Measurements from ENCODE around the gene CCDC40.
A peak's percentile ranks its signal among the peaks of the same experiment; 100 is the strongest.
"Not testable (repeated sequence)": the region's sequence is repeated elsewhere in the genome, so short reads cannot be mapped to it uniquely, and the experiment has no call there.

The CCDC40 gene

GRCh38 chr17:80084773-80085172, 48.3 kb downstream of the CCDC40 start:
- no peak for DNase-seq (ENCODE audit: low read depth)

- DNase-seq (ENCODE audit: low read depth) = no peak
Measured at GRCh38 chr17:80086081-80086480, 49.6 kb downstream of the CCDC40 start.

- no peak for DNase-seq (ENCODE audit: low read depth)
Measured at GRCh38 chr17:80086616-80087015, 50.2 kb downstream of the CCDC40 start.

- DNase-seq (ENCODE audit: low read depth) = no peak
Measured at GRCh38 chr17:80087346-80088265, 51.2 kb downstream of the CCDC40 start.

GRCh38 chr17:80089762-80090161, 53.3 kb downstream of the CCDC40 start:
- DNase-seq (ENCODE audit: low read depth) = no peak

GRCh38 chr17:80090164-80090563, 53.7 kb downstream of the CCDC40 start:
- not testable (repeated sequence) for DNase-seq (ENCODE audit: low read depth)

- no peak for DNase-seq (ENCODE audit: low read depth)
Measured at GRCh38 chr17:80091376-80091775, 54.9 kb downstream of the CCDC40 start.

- DNase-seq (ENCODE audit: low read depth) = no peak
Measured at GRCh38 chr17:80092959-80093358, 56.5 kb downstream of the CCDC40 start.

GRCh38 chr17:80095038-80095843, 58.8 kb downstream of the CCDC40 start:
- no peak for DNase-seq (ENCODE audit: low read depth)

GRCh38 chr17:80095844-80096475, 59.5 kb downstream of the CCDC40 start:
- no peak for DNase-seq (ENCODE audit: low read depth)

GRCh38 chr17:80096561-80097021, 60.1 kb downstream of the CCDC40 start:
- no peak for DNase-seq (ENCODE audit: low read depth)

- DNase-seq (ENCODE audit: low read depth) = no peak
Measured at GRCh38 chr17:80097127-80097621, 60.7 kb downstream of the CCDC40 start.

GRCh38 chr17:80097844-80098691, 61.6 kb downstream of the CCDC40 start:
- DNase-seq (ENCODE audit: low read depth) = no peak

GRCh38 chr17:80099291-80100034, 63.0 kb downstream of the CCDC40 start:
- DNase-seq (ENCODE audit: low read depth) = no peak

- DNase-seq (ENCODE audit: low read depth) = no peak
Measured at GRCh38 chr17:80100035-80100323, 63.5 kb downstream of the CCDC40 start.

- peak; percentile 66 for DNase-seq (ENCODE audit: low read depth)
Measured at GRCh38 chr17:80101011-80101945, 64.8 kb downstream of the CCDC40 start, which contains the start of gene GAA. TSS of gene GAA (plus strand) at chr17:80101581. CDS start at chr17:80104587, 3,006 bp downstream.

GRCh38 chr17:80101946-80102663, 65.7 kb downstream of the CCDC40 start:
- DNase-seq (ENCODE audit: low read depth) = no peak

GRCh38 chr17:80102664-80103448, 66.4 kb downstream of the CCDC40 start:
- no peak for DNase-seq (ENCODE audit: low read depth)
